ACHN (cell line): ENCODE results near the gene SEC63.
A peak's percentile ranks its signal among the peaks of the same experiment; 100 is the strongest.
"Not testable (repeated sequence)": the region's sequence is repeated elsewhere in the genome, so short reads cannot be mapped to it uniquely, and the experiment has no call there.

ENCODE experiments used
- DNase-seq: peaks from one replicate; pipeline ENCODE4 v3.0.0-alpha.2; 2015
- in situ Hi-C: cut with HindIII; loops from 2 replicates; pipeline ENCODE4 v1.10.0; 2017; ENCODE audit warnings: low sequenced_read_pairs, low pct_ligation_motif_present, low pct_unique_long_range_greater_than_20kb

SEC63 gene

GRCh38 chr6:107870381-107870780 lies 87.6 kb downstream of the SEC63 start:
- DNase-seq = no peak
- in situ Hi-C loops = no loop called here

- DNase-seq = no peak
- in situ Hi-C loops = no loop called here
Measured at GRCh38 chr6:107869871-107870270, 88.1 kb downstream of the SEC63 start.

GRCh38 chr6:107868867-107869611 lies 89.0 kb downstream of the SEC63 start:
- in situ Hi-C loops = no loop called here
- no peak for DNase-seq

GRCh38 chr6:107867302-107867615 lies 90.7 kb downstream of the SEC63 start:
- in situ Hi-C loops = no loop called here
- DNase-seq = no peak

GRCh38 chr6:107866606-107867301 lies 91.3 kb downstream of the SEC63 start:
- in situ Hi-C loops = no loop called here
- peak; percentile 47 for DNase-seq

GRCh38 chr6:107864226-107865127 lies 93.5 kb downstream of the SEC63 start:
- in situ Hi-C loops = no loop called here
- no peak for DNase-seq

- peak; percentile 45 for DNase-seq
Measured at GRCh38 chr6:107862383-107862782, 95.6 kb downstream of the SEC63 start.

GRCh38 chr6:107860963-107861362 lies 97.0 kb downstream of the SEC63 start:
- in situ Hi-C loops, DNase-seq: not testable (repeated sequence)

More at GRCh38 chr6:107862383-107862782, 95.6 kb downstream of the SEC63 start:
- in situ Hi-C loops = no loop called here

GRCh38 chr6:107860144-107860543 lies 97.9 kb downstream of the SEC63 start:
- in situ Hi-C loops, DNase-seq: not testable (repeated sequence)

GRCh38 chr6:107853230-107853629 lies 104.8 kb downstream of the SEC63 start:
- DNase-seq = no peak
- in situ Hi-C loops = no loop called here

- in situ Hi-C loops = no loop called here
- no peak for DNase-seq
Measured at GRCh38 chr6:107849325-107849724, 108.7 kb downstream of the SEC63 start.

GRCh38 chr6:107847844-107848802 lies 109.9 kb downstream of the SEC63 start:
- in situ Hi-C loops = no loop called here

GRCh38 chr6:107846262-107846795 lies 111.7 kb downstream of the SEC63 start:
- no peak for DNase-seq
- in situ Hi-C loops = no loop called here

More at GRCh38 chr6:107847844-107848802, 109.9 kb downstream of the SEC63 start:
- peak; percentile 73 for DNase-seq

- in situ Hi-C loops = no loop called here
Measured at GRCh38 chr6:107845777-107846176, 112.2 kb downstream of the SEC63 start.

GRCh38 chr6:107843400-107843799 lies 114.6 kb downstream of the SEC63 start:
- DNase-seq = no peak
- in situ Hi-C loops = no loop called here

More at GRCh38 chr6:107845777-107846176, 112.2 kb downstream of the SEC63 start:
- DNase-seq = no peak

- in situ Hi-C loops = no loop called here
- no peak for DNase-seq
Measured at GRCh38 chr6:107841275-107841670, 116.7 kb downstream of the SEC63 start.

GRCh38 chr6:107840636-107841274 lies 117.3 kb downstream of the SEC63 start:
- DNase-seq = no peak
- in situ Hi-C loops = no loop called here
